ENCODE measurements around the gene GPHN. TPM values are rescaled to one million over a fixed set of nuclear protein-coding genes. Genes with fewer than 3 reads are reported as not detected.
A peak's percentile ranks its signal among the peaks of the same experiment; 100 is the strongest.

Gene GPHN
- total RNA-seq, 2 experiments from 2014 or later = 30.7 to 35.8 TPM

DNA sequence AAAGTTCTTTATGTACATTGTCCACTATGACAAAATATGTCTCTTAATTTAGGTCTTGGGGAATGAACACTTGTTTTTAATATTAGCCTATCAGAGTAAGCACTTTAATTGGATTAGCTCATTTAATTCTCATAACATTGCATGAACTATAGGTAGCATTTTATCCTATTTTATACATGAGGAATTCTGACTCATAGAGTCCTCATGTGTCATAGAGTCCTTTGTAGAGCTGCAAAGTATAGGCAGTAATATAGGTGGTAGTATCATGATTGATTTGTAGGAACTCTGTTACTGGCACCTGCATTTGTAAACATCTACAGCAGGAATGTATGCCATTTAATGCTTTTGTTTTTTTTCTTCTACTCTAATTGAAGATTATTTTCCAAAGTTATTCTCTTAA is 96.0 kb downstream of the GPHN start:
- H3K27me3 Mint-ChIP-seq = no peaks in the 10 kb centered on the region
- no peak for DNase-seq
- peaks cover 7% of the 10 kb centered on the region for H3K4me1 Mint-ChIP-seq
- no peak overlapping the region for H3K27ac Mint-ChIP-seq
- peaks cover 25% of the 10 kb centered on the region for H3K36me3 Mint-ChIP-seq
- H3K4me3 Mint-ChIP-seq = no peak overlapping the region
- peaks cover 35% of the 10 kb centered on the region for H3K9me3 Mint-ChIP-seq

DNA sequence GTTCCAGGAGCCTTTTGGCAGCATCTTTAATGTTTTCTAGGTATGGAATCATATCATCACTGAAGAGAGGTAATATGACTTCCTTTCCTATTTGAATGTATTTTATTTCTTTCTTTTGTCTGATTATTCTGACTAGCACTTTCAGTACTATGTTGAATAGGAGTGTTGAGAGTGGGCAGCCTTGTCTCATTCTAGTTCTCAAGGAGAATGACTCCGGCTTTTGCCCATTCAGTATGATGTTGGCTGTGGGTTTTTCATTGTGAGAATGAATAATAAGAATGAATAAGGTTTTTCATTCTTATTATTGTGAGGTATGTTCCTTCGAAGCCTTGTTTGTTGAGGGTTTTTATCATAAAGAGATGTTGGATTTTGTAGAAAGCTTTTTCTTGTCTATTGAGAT is 98.9 kb downstream of the GPHN start:
- H3K36me3 Mint-ChIP-seq = peaks cover 36% of the 10 kb centered on the region
- peaks cover 50% of the 10 kb centered on the region for H3K9me3 Mint-ChIP-seq
- no peak overlapping the region for H3K4me3 Mint-ChIP-seq
- H3K4me1 Mint-ChIP-seq = peaks cover 5% of the 10 kb centered on the region
- no peaks in the 10 kb centered on the region for H3K27me3 Mint-ChIP-seq
- DNase-seq = no peak
- no peak overlapping the region for H3K27ac Mint-ChIP-seq

DNA sequence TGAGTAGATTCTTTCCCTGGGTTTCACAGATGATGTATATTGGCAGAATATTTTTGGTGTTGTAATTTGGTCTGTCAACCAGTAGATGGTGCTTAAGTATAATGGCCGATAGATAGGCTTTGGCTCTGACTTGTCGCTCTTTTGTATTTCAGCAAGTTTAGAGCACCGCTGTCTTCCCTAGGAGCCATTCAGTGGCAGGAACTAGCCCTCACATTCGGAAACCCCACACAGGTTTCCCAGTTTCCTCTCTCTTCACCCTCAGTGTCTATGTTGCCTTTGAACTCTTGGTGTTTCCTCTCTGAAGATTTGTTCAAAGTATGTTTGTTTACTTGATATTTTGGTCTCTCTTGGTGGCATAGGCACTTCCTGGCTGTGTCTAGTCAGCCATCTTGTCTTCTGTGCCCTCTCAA is 102.2 kb downstream of the GPHN start:
- Mint-ChIP-seq H3K4me3 (no peak overlapping the region), H3K36me3 (peaks cover 50% of the 10 kb centered on the region), H3K9me3 (peaks cover 55% of the 10 kb centered on the region), H3K4me1 (no peaks in the 10 kb centered on the region), H3K27ac (no peak overlapping the region), H3K27me3 (no peaks in the 10 kb centered on the region)
- no peak for DNase-seq

DNA sequence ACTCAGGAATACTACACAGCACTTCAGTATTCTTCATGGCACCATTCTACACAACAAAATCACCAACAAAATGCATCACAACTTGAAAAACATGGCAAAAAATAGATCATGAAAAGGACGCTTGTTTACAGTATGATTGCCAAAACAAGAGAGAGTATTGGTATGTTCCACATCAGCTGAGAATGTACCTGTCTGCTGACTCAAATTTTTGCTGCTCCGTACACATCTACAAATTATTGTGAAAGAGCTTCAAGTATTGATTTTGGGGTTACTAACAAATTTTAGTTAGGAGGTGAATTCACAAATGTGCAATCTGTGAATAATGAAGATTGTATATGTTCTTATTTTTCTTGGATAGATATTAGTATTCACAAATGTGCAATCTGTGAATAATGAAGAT is 105.4 kb downstream of the GPHN start:
- no peaks in the 10 kb centered on the region for H3K4me1 Mint-ChIP-seq
- no peak overlapping the region for H3K27ac Mint-ChIP-seq
- peaks cover 56% of the 10 kb centered on the region for H3K36me3 Mint-ChIP-seq
- H3K27me3 Mint-ChIP-seq = no peaks in the 10 kb centered on the region
- peaks cover 48% of the 10 kb centered on the region for H3K9me3 Mint-ChIP-seq
- no peak overlapping the region for H3K4me3 Mint-ChIP-seq
- no peak for DNase-seq

DNA sequence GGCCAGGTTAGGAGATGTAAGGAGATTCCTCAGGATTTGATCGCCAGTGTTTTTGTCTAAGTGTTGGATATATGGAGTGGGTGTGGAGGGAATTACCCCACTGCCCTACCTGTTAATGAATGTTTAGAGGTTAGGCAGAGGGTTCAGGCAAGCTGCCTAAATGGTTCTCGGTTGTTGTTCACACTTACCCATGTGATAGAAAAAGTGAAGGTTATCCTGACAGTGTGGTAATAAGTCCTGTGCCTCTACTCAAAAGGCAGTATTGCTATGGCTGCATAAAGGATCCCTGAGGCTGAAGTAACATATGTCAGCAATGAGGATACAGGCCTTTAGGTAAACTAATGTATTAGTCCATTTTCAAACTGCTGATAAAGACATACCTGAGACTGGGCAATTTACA is 112.0 kb downstream of the GPHN start:
- H3K4me1 Mint-ChIP-seq = peaks cover 7% of the 10 kb centered on the region
- H3K4me3 Mint-ChIP-seq = no peak overlapping the region

DNA sequence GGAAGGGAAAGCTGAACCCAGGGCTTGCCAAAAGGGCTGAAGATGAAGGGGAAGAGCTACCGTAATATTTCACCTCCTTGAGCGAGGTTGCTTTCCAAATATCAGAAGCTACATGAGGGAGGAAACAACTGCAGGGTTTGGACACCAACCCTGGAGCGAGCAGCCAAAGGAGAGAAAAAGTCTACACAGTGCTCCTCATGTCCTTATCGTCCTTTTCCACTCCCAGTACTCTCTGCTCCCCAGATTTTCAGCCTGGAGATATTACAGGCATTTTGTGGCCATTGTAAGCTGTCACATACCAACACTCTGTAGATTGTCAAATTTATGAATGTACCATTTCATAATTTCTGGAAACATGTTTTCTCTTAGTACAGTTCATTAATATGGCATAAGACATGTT is 115.9 kb downstream of the GPHN start:
- H3K36me3 Mint-ChIP-seq = peaks cover 26% of the 10 kb centered on the region
- H3K27me3 Mint-ChIP-seq = no peaks in the 10 kb centered on the region
- H3K9me3 Mint-ChIP-seq = peaks cover 4% of the 10 kb centered on the region
- no peak overlapping the region for H3K4me3 Mint-ChIP-seq
- H3K4me1 Mint-ChIP-seq = peaks cover 9% of the 10 kb centered on the region
- DNase-seq = no peak
- no peak overlapping the region for H3K27ac Mint-ChIP-seq

More for the DNA sequence above, 112.0 kb downstream of the GPHN start:
- Mint-ChIP-seq H3K27me3 (no peaks in the 10 kb centered on the region), H3K36me3 (peaks cover 56% of the 10 kb centered on the region), H3K27ac (no peak overlapping the region), H3K9me3 (peaks cover 25% of the 10 kb centered on the region)
- DNase-seq = no peak

DNA sequence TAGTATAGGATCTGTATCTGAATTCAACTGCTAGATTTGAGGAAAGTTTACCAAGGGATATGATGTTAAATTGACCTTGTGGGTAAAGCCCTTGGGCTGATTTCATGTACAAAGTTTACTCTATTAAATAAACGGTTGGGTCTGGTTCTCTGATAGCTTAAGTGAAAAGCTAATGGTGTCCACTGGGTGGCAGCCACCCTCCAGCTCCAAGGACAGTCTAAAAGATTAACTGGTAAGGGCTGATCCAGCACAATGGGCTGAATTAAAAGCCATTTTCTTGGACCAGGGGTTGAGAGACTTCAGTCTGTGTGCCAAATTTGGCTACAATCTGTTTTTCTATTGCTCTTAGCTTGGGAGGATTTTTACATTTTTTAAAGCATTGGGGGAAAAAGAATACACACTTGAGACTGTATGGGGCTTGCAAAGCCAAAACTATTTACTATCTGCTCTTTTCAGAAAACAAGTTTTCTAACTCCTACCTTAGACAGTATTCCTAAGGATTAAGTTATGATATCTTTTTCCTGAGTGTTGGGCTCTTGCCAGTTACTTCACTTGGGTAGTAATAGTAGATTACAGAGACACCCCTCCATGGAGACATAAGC is 116.5 kb downstream of the GPHN start:
- Mint-ChIP-seq H3K36me3 (peaks cover 25% of the 10 kb centered on the region), H3K9me3 (peaks cover 3% of the 10 kb centered on the region), H3K4me1 (peaks cover 8% of the 10 kb centered on the region), H3K27ac (no peak overlapping the region), H3K27me3 (no peaks in the 10 kb centered on the region), H3K4me3 (no peak overlapping the region)
- DNase-seq = peak; percentile 8

DNA sequence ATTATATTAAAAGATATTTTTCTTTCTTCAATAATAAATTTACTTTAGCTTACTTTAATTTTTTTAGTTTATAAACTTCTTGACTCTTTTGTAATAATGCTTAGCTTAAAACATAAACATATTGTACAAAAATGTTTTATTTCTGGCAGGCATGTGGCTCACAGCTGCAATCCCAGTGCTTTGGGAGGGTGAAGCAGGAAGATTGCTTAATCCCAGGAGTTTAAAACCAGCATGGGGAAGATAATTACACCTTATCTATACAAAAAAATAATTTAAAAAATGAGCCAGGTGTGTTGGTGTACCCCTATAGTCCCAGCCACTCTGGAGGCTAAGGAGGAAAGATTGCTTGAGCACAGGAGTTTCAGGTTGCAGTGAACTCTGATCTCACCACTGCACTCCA is 120.7 kb downstream of the GPHN start:
- no peaks in the 10 kb centered on the region for H3K9me3 Mint-ChIP-seq

DNA sequence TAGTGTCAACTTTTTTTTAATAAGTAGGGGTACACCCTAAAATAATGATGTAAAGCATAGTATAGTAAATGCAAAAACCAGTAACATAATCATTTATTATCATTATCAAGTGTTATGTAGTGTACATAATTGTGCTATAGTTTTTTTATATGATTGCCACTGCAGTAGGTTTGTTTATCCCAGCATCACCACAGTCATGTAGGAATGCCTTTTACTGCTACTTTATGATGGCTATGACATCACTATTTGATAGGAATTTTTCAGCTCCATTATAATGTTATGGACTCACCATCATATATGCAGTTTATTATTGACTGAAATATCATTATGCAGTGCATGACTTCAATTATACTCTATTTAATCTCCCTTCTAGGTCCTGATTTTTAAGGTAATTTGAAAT is 121.6 kb downstream of the GPHN start:
- H3K36me3 Mint-ChIP-seq = peaks cover 6% of the 10 kb centered on the region
- DNase-seq = no peak
- H3K27ac Mint-ChIP-seq = no peak overlapping the region
- H3K9me3 Mint-ChIP-seq = no peaks in the 10 kb centered on the region
- H3K4me3 Mint-ChIP-seq = no peak overlapping the region
- peaks cover 3% of the 10 kb centered on the region for H3K4me1 Mint-ChIP-seq
- no peaks in the 10 kb centered on the region for H3K27me3 Mint-ChIP-seq

More for the DNA sequence above, 120.7 kb downstream of the GPHN start:
- Mint-ChIP-seq H3K36me3 (peaks cover 6% of the 10 kb centered on the region), H3K4me1 (peaks cover 7% of the 10 kb centered on the region), H3K27me3 (no peaks in the 10 kb centered on the region), H3K27ac (no peak overlapping the region), H3K4me3 (no peak overlapping the region)
- DNase-seq = no peak

DNA sequence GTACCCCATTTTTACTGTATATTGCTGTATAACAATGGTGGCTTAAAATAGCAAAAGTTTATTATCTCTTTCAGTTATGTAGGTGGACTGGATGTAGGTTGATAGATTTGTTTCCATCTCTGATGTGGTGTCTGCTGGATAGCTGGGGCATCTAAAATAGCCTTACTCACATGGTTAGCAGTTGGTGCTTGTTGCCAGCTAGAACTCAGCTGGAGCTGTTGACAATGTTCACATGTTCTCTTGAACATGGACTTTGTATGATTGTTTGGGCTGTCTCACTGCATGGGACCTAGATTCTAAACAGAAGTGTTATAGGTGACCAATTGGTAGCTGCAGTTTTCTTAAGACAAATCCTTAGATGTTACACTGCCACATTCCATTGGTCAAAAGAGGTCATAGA is 126.9 kb downstream of the GPHN start:
- H3K9me3 Mint-ChIP-seq = no peaks in the 10 kb centered on the region
- no peak for DNase-seq
- no peak overlapping the region for H3K4me3 Mint-ChIP-seq
- H3K27ac Mint-ChIP-seq = no peak overlapping the region
- H3K4me1 Mint-ChIP-seq = peaks cover 2% of the 10 kb centered on the region
- no peaks in the 10 kb centered on the region for H3K27me3 Mint-ChIP-seq
- H3K36me3 Mint-ChIP-seq = peaks cover 6% of the 10 kb centered on the region

DNA sequence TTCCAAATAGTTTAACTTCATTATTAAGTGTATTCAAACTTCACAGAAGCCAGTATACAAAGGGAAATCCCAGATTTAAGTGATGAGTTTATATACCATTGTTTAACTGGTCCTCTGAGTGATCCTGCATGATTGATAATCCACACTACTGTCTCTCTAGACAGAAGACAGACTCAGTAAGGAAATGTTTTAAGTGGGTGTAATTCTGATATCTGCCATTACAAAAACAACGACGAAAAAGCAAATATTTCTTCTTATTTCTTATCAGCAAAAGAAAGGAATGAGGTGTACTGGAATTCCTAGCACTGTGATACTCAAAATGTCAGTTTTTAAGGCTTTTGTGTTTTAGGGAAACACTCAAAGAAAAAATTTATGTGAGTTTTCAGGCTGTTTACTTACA is 127.5 kb downstream of the GPHN start:
- Mint-ChIP-seq H3K36me3 (peaks cover 2% of the 10 kb centered on the region), H3K27ac (no peak overlapping the region)

DNA sequence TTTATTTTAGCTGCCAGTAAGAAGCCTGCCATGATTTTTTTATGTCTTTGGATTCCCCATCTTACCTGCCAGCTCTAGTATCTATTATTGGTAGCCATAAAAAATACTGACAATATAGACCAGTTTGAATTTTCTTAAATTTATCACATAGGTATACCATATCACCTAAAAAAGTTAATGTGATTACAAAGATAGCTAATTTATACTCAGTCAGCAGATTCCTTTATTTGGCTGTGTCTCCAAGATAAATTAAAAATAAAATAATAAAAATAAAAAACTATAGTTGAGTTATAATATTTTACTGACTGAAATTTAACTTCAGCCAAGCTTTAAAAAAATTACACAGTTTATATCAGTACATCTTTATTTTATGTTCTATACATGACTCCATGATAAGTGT is 128.3 kb downstream of the GPHN start:
- no peaks in the 10 kb centered on the region for H3K9me3 Mint-ChIP-seq
- peaks cover 2% of the 10 kb centered on the region for H3K4me1 Mint-ChIP-seq
- H3K36me3 Mint-ChIP-seq = peaks cover 2% of the 10 kb centered on the region
- no peaks in the 10 kb centered on the region for H3K27me3 Mint-ChIP-seq
- no peak overlapping the region for H3K27ac Mint-ChIP-seq
- no peak overlapping the region for H3K4me3 Mint-ChIP-seq
- DNase-seq = no peak

More for the DNA sequence above, 127.5 kb downstream of the GPHN start:
- no peak for DNase-seq
- H3K4me3 Mint-ChIP-seq = no peak overlapping the region
- H3K27me3 Mint-ChIP-seq = no peaks in the 10 kb centered on the region
- peaks cover 2% of the 10 kb centered on the region for H3K4me1 Mint-ChIP-seq
- H3K9me3 Mint-ChIP-seq = no peaks in the 10 kb centered on the region

DNA sequence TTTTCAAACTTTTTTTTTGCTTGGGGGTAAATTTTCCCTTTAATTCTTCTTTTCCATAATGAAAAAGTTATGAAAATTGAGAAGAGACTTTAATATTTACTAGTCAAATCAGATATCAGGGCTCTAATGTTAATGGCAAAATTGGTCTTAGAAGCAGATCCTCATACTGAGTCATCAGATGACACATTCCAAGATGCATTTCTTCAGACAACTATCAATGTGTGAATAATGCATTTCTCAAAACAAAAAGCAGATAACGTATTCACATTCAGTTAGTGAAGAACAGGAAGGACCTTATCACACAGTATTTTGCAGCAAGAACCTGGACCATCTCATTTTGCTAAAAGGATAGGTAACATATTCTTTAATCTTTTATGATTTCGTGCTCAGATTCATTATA is 130.7 kb downstream of the GPHN start:
- Mint-ChIP-seq H3K4me3 (no peak overlapping the region), H3K27ac (no peak overlapping the region), H3K36me3 (no peaks in the 10 kb centered on the region), H3K27me3 (no peaks in the 10 kb centered on the region), H3K9me3 (no peaks in the 10 kb centered on the region), H3K4me1 (peaks cover 5% of the 10 kb centered on the region)
- no peak for DNase-seq

DNA sequence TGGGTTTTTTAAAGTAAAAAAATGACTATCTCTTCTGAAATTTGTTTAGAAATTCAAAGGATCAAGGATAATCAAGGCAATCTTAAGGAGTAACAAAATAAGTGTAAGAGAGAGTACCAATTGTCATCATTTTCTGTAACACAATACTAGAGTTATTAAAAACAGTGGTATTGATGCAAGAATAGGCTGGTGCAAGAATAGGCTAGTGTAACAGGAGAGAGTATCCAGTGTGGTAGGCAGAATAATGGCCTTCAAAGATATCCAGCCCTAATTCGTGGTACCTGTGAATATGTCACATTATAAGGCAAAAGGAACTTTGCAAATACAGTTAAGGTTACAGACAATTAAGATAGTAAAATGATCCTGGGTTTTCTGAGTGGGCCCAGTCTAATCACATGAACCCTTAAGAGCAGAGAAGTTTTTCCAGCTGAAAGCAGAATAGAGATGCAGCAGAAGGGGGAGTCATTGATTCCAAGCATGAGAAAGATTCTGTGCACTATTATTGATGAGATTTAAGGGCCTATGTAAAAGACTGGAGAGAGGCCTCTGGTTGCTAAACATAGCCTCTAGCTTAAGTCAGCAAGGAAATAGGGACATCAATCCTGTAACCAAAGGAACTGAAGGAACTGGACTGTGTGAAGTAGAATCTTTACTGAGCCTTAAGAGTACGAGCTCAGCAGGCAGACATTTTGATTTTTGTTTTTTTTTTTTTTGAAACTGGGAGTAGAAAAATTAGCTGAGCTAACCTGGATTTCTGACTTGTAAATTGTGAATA is 134.1 kb downstream of the GPHN start:
- H3K4me3 Mint-ChIP-seq = no peak overlapping the region
- no peak for DNase-seq
- peaks cover 9% of the 10 kb centered on the region for H3K4me1 Mint-ChIP-seq
- H3K27ac Mint-ChIP-seq = no peak overlapping the region
- H3K27me3 Mint-ChIP-seq = no peaks in the 10 kb centered on the region
- H3K9me3 Mint-ChIP-seq = peaks cover 2% of the 10 kb centered on the region
- peaks cover 3% of the 10 kb centered on the region for H3K36me3 Mint-ChIP-seq

DNA sequence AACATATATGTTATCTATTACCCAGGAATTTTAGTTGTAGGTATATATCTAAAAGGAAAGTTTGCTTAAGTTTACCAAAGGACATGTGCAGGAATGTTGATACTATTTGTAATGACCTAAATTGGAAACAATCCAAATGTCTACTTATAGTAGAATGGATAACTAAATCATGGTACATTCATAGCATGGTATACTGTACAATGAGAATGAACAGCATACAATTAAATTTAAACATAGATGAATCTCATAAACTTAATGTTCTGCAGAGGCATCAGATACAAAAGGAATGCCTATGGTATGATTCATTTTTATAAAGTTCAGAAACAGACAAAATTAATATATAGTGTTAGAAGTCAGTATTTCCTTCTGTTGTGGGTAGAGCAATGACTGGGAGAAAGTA is 135.4 kb downstream of the GPHN start:
- H3K9me3 Mint-ChIP-seq = peaks cover 2% of the 10 kb centered on the region
- no peak overlapping the region for H3K4me3 Mint-ChIP-seq
- peaks cover 3% of the 10 kb centered on the region for H3K36me3 Mint-ChIP-seq
- no peak overlapping the region for H3K27ac Mint-ChIP-seq
- no peaks in the 10 kb centered on the region for H3K27me3 Mint-ChIP-seq
- DNase-seq = no peak
- H3K4me1 Mint-ChIP-seq = peaks cover 7% of the 10 kb centered on the region

DNA sequence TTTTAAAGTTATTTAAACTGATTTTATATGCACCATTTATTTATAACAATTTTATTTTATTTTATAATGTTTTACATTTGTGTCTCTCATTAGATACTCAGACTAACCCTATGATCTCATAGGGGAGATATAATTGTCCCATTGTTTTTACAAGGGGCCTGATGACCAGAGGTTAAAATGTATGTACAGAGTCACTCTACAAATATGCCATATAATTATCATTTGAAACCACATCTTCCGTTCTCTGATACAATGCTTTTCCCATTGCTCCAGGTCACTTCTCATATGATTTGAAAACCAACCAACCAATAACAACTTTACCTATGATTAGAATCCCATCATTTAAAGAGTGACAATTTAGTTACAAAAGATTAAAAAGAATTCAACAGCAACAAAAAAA is 137.8 kb downstream of the GPHN start:
- peaks cover 3% of the 10 kb centered on the region for H3K36me3 Mint-ChIP-seq
- H3K4me3 Mint-ChIP-seq = no peak overlapping the region
- H3K9me3 Mint-ChIP-seq = peaks cover 2% of the 10 kb centered on the region
- no peak overlapping the region for H3K27ac Mint-ChIP-seq
- DNase-seq = no peak
- no peaks in the 10 kb centered on the region for H3K27me3 Mint-ChIP-seq
- peaks cover 18% of the 10 kb centered on the region for H3K4me1 Mint-ChIP-seq

All from activated naive CD8-positive, alpha-beta T cell treated with anti-CD3 and anti-CD28 coated beads for 36 hours (primary cell).